Stimulated activated CD8-positive, alpha-beta memory T cell treated with anti-CD3 and anti-CD28 coated beads, Interleukin-15, amount 100 ng/mL, for 1 hour (primary cell): ENCODE data around the gene KLHL36.

Source experiments
- DNase-seq: peaks from one replicate; pipeline ENCODE4 v3.0.0-alpha.2; 2020; ENCODE audit warnings: low read depth

Gene KLHL36

DNA sequence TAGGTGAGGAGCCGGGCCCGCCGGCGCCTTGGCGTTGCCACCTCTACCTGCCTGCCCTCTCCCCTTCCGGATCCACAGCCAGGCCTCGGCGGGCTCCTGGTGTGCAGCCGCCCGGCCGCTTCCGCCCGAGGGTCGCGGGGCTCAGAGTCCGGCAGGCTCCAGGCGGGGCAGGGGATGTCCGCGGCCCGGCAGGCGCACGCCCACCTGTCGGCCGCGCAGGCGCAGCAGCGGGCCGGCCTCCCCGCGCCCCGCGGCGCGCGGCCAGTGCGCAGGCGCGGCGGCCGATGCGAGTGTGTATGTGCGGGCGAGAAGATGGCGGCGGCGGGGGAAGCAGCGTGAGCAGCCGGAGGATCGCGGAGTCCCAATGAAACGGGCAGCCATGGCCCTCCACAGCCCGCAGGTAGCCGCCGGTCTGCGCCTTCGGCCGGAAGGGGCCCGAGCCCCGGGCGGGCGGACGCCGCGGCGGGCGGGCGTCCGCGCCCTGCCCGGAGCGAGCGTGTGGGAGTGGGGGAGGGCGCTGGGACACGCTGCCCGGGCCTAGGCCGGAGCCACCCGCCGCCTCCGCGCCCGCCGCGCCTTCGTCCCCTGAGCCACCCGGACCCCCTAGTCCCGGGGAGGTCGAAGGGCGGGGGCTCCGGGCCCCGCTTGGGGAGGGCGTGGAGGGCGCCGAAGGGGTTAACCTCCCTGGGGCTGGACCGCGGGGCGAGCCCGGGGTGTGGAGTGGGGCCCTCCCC lies 51.6 kb downstream of the KLHL36 start, which contains the start of gene USP10:
Gene USP10 (plus strand): TSS at position 289 of the 734 bp plus-strand sequence. CDS start 91 bp downstream, at position 380.
- DNase-seq = peak; percentile 58

DNA sequence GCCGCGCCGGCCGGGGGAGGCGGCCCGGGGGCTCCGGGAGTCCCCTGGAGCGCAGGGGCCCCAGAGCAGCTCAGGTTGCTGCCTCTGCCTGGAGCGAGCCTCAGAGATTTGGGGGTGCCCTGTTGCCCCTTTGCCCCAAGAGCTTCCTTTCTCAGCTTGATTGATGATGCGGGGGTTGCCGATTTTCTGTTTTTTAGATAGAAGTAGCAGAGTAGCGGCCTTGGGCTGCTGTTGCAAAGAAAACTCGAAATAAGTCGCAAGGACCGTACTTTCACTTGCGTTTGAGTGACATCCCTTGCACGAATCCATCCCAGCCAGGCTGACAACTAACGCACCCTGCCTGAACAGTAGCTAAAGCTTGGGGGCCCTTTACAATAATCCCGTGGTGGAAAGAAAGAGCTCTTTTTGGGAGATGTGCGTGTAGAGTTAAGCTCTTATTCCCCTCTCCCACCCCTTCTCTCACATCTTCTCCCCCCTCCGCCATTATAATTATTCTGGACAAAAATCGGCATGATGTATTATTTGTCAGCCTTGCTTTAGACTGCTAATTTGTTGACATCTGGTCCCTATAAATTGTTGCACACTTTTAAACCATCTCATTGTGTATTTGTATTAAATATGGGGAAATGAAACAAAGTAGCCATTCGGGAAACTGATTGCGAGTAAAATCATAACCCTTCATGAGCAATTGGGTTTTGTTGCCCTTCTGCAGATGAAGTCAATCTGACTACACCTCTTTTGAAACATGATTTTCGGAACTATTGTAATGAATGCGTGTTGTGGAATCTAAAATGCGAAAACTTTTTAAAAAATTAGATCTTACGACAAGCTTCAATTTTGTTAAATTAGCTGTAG lies 52.4 kb downstream of the KLHL36 start:
- peak; percentile 10 for DNase-seq

GRCh38 chr16:84703681-84704080 lies 55.4 kb downstream of the KLHL36 start:
- DNase-seq = no peak

- DNase-seq = no peak
Observed at GRCh38 chr16:84704253-84704652, 55.9 kb downstream of the KLHL36 start.

DNA sequence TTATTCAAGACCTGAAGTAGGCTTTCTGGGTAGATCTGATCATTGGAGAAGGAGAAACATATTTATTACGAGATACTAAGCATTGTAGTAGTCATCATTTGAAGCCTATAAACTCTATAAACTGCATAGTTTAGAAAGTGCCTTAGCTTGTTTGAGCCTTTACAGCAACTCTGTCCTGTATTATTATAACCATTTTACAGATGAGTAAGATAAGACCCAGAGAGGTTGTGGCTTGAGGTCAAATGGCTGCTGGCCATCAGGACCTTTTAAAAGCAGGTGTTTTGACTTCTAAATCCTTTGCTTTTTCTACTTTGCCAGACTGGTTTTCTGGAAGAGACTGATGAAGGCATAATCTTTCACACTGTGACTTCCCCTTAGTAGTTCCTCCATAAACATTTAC lies 58.5 kb downstream of the KLHL36 start:
- DNase-seq = no peak

DNA sequence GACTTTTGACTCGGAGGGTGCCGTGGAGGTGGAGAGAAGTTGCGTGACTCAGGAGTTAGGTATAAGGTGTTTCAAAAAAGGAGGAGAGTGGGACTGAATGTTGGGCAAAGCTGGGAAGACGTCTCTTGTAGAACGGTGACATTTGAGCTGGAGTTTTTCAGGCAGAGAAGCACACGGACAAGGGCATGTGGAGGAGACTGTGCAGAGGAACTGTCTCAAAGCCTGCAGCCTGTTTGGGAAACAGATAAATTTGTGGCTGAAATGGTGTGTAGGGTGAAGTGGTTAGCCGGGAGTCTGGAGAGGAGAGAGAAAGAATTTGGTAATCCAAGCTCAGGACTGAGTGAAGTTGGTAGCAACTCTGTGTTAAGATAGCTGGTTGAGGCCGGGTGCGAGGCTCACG lies 61.3 kb downstream of the KLHL36 start:
- no peak for DNase-seq

GRCh38 chr16:84710686-84711085 lies 62.4 kb downstream of the KLHL36 start:
- no peak for DNase-seq
